HL-60 (cell line): ENCODE measurements around the gene IGFBP3.

ENCODE experiments used
- DNase-seq, 2 experiments: peaks; one replicate each; pipeline ENCODE4 v3.0.0-alpha.2; 2010 to 2020; ENCODE audit warnings: low read depth in 1 of 2, low spot score in 1 of 2
- H3K27ac ChIP-seq: fragments of 250-450 bp; sonication (Bioruptor Pico); replicated peaks from 2 replicates; pipeline ENCODE4 v1.5.1; 2020; ENCODE audit warnings: mild to moderate bottlenecking, moderate library complexity
- H3K27me3 ChIP-seq: fragments of 250-450 bp; sonication (Bioruptor Pico); 2 replicates; pipeline ENCODE4 v1.5.1; 2021; ENCODE audit warnings: mild to moderate bottlenecking, moderate library complexity; ENCODE audit not compliant: insufficient read depth, poor library complexity, severe bottlenecking
- H3K4me3 ChIP-seq: replicated peaks from 2 replicates; pipeline ENCODE4 v1.5.1; 2011; ENCODE audit warnings: mild to moderate bottlenecking, control low read depth, low read length; ENCODE audit not compliant: insufficient read depth
- GABPA ChIP-seq: IDR thresholded peaks from 2 replicates; pipeline ENCODE4 v1.6.1; 2012; ENCODE audit warnings: low read depth
- POLR2AphosphoS5 ChIP-seq: IDR thresholded peaks from 2 replicates; pipeline ENCODE4 v1.6.1; 2012; ENCODE audit warnings: low read depth
- REST ChIP-seq: IDR thresholded peaks from 2 replicates; pipeline ENCODE4 v1.6.1; 2012; ENCODE audit warnings: low read depth; ENCODE audit not compliant: insufficient replicate concordance
- SPI1 ChIP-seq: IDR thresholded peaks from 2 replicates; pipeline ENCODE4 v1.6.1; 2012; ENCODE audit warnings: low read depth, mild to moderate bottlenecking, borderline replicate concordance
- TF ChIP-seq, protein P1 (sequence below): IDR thresholded peaks from one replicate; pipeline ENCODE4 v1.5.1; 2011; ENCODE audit warnings: low read length, control low read depth, inconsistent platforms; ENCODE audit not compliant: insufficient read depth

IGFBP3 gene

DNA sequence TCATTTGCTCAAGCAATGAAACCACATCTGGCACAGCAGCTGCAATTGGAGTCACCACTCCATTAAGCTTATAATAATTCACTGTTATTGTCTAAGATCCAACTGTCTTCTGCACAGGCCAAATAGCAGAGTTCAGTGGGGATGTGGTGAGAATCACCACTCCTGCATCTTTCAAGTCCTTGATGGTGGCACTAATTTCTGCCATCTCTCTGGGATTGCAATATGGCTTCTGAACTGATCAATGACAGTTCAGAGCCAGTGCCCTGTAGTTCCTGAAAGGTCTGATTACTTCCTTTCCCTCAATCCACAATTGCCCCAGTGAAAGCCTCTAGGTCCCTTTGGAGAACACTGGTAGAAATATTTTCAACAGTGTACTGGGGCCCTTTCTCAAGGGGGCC, 26.4 kb downstream of the IGFBP3 start:
- no peak overlapping the region for H3K4me3 ChIP-seq
- DNase-seq = no peak
- no peak overlapping the region for H3K27ac ChIP-seq
- peaks cover 5% of the 10 kb centered on the region for H3K27me3 ChIP-seq
- TF ChIP-seq, protein P1, sequence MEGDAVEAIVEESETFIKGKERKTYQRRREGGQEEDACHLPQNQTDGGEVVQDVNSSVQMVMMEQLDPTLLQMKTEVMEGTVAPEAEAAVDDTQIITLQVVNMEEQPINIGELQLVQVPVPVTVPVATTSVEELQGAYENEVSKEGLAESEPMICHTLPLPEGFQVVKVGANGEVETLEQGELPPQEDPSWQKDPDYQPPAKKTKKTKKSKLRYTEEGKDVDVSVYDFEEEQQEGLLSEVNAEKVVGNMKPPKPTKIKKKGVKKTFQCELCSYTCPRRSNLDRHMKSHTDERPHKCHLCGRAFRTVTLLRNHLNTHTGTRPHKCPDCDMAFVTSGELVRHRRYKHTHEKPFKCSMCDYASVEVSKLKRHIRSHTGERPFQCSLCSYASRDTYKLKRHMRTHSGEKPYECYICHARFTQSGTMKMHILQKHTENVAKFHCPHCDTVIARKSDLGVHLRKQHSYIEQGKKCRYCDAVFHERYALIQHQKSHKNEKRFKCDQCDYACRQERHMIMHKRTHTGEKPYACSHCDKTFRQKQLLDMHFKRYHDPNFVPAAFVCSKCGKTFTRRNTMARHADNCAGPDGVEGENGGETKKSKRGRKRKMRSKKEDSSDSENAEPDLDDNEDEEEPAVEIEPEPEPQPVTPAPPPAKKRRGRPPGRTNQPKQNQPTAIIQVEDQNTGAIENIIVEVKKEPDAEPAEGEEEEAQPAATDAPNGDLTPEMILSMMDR = no peak
- TF ChIP-seq REST (no peak), GABPA (no peak), POLR2AphosphoS5 (no peak), SPI1 (no peak)

- no peak overlapping the region for H3K4me3 ChIP-seq
- H3K27ac ChIP-seq = no peak overlapping the region
- TF ChIP-seq GABPA = no peak
- TF ChIP-seq, protein P1 = no peak
- peaks cover 10% of the 10 kb centered on the region for H3K27me3 ChIP-seq
- DNase-seq = no peak
These were observed 26.9 kb downstream of the IGFBP3 start for GRCh38 chr7:45893996-45894664.

GRCh38 chr7:45893374-45893995, 27.6 kb downstream of the IGFBP3 start:
- TF ChIP-seq, protein P1 = no peak
- peaks cover 12% of the 10 kb centered on the region for H3K27me3 ChIP-seq
- H3K4me3 ChIP-seq = no peak overlapping the region
- H3K27ac ChIP-seq = no peak overlapping the region
- DNase-seq = no peak

DNA sequence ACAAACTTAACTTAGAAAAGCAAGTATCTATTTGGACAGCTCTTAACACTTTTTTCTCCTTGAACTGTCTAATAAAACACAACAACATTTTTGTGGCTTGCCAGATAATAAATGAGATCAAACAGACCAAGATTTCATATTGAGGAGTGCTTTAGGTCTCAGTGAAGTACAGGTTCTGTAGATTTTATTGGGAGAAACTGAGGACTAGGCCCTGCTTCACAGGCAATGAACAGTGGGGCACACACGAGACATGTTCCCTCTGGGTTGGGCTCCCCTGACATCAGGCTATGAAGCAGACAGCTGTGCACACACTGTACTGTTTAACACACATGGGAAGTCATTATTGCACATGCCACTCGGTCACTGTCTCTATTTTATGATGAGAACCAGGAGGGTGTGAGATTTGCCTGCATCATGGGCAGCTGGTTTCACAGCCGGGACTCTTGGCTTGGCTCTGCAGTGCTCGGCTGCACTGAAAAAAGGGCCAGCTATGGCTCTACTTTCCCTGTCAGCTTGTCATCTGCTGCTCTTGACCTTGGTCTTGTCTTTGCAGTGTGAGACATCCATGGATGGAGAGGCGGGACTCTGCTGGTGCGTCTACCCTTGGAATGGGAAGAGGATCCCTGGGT, 28.6 kb downstream of the IGFBP3 start:
- TF ChIP-seq POLR2AphosphoS5 = no peak
- TF ChIP-seq, protein P1 = no peak
- no peak for TF ChIP-seq GABPA
- TF ChIP-seq SPI1 = no peak
- TF ChIP-seq REST = no peak
- Histone ChIP-seq H3K27ac (no peak overlapping the region), H3K27me3 (peaks cover 21% of the 10 kb centered on the region)

More for the DNA sequence above, 28.6 kb downstream of the IGFBP3 start:
- no peak for DNase-seq
- H3K4me3 ChIP-seq = no peak overlapping the region
